Loucy (cell line): ENCODE results near the gene DNAJC11.

Experiments
- CTCF ChIP-seq: fragments of 200-600 bp; sonication (generic); conservative IDR thresholded peaks from 2 replicates; pipeline ENCODE4 v1.5.1; 2014; ENCODE audit warnings: mild to moderate bottlenecking, antibody characterized with exemption, low read length
- EZH2phosphoT487 ChIP-seq: fragments of 200-600 bp; IDR thresholded peaks from 2 replicates; pipeline ENCODE4 v1.6.1; 2018; ENCODE audit warnings: antibody characterized with exemption, mild to moderate bottlenecking, moderate library complexity, borderline replicate concordance

GRCh38 chr1:6592865-6593593 lies 108.6 kb downstream of the DNAJC11 start:
- TF ChIP-seq CTCF (no peak), EZH2phosphoT487 (no peak)
